Occipital lobe (tissue), 2 donors: ENCODE results near the gene SERPINB7. TPM values are rescaled to one million over a fixed set of nuclear protein-coding genes. Genes with fewer than 3 reads are reported as not detected.

Source experiments
- DNase-seq: peaks from one replicate; lab custom pipeline; 2025; lab: John Stamatoyannopoulos, UW
- total RNA-seq: library from RNA; depleted of rRNA; stranded (reverse); fragments of >200 nt; gene quantifications from one replicate; pipeline ENCODE4 v1.2.3, GENCODE V29; 2014

Gene SERPINB7
- total RNA-seq, 1 donor from 2014 or later, result not detected

DNA sequence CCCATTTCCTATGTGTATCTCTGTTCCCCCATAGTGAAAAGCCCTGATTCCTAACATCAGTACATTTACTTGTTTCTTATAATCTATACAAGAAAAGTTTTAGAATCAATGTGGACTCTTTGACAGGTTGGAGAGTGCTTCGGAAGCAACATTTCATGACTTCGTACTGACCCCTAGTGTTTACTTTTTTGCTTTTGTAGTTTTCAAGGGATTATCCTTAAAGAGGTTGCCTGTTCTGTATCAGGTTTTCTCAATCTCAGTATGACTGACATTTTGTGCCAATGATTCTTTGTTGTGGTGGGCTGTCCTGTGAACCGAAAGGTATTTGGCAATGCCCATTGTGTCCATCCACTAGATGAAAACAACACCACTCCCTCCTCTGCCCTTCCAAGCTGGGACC, 69.0 kb downstream of the SERPINB7 start:
- no peak for DNase-seq

DNA sequence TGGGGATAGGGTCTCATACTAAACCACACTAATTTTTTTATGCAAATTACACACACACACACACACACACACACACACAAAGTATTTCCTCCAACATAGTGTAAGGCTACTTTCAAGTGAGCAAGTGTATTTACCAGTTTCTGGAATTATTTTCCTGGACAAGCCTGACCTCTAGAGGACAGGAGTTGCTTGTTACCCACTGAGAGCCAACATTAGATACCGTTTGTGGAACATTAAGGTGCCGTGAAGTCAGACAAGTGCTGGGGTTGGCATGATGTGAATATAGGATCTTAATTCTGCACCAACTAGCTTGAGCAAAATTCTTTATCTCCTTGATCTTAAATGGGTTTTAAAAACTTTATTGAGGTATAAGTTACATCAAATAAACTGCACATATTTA, 72.9 kb downstream of the SERPINB7 start:
- DNase-seq, result no peak

DNA sequence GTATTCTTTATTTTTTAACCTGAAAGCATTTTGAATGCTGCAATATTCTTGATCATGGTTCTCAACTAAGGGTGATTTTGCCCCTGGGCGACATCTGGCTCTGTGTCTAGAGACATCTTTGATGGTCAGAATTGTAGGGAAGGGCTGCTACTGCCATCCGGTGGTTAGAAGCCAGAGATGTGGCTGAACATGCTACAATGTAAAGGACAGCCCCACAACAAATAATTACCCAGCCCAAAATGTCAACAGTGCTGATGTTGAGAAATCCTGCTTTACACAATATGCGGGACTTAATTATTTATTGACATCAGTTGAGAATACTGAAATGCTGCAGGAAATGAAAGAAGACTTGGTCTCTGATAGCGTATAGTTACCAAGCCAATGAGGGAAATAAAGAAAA, 74.8 kb downstream of the SERPINB7 start:
- no peak for DNase-seq

DNA sequence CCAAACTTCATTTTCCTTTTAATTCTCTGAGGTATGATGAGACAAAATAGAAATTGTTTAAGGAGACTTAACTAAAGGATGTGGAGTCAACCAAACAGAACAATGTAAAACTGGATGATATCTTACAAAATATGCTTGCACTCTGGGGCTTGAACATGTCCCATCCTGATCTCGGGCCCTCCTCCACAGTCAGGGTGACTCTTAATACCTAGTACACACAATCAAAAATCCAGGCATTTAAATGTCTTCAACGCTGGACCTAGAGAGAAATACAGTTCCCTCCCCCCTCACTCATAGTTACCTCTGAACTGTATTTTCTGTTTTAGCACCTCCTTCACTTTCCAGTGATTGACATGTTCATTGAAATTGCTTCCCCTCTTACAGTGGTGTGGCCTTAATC, 75.4 kb downstream of the SERPINB7 start:
- DNase-seq, result no peak

Other genes starting within 250 kb of the SERPINB7 start
- not detected for gene SERPINB12, start 233.0 kb upstream of the SERPINB7 start, total RNA-seq
- gene SERPINB13, start 188.1 kb upstream of the SERPINB7 start, total RNA-seq, result not detected
- gene SERPINB4, start 131.2 kb upstream of the SERPINB7 start, total RNA-seq, result not detected
- not detected for gene SERPINB3, start 113.5 kb upstream of the SERPINB7 start, total RNA-seq
- gene SERPINB11, start 72.5 kb upstream of the SERPINB7 start, total RNA-seq, result not detected
- gene SERPINB2, start 112.3 kb downstream of the SERPINB7 start, total RNA-seq, result 0.62 TPM
- gene SERPINB10, start 132.5 kb downstream of the SERPINB7 start, total RNA-seq, result not detected
- 0.16 TPM for gene HMSD, start 173.9 kb downstream of the SERPINB7 start, total RNA-seq
- 1.1 TPM for gene SERPINB8, start 194.7 kb downstream of the SERPINB7 start, total RNA-seq